OCI-LY7 (cell line): ENCODE data around the gene VSX2. TPM values are rescaled to one million over a fixed set of nuclear protein-coding genes. Genes with fewer than 3 reads are reported as not detected.

Experiments
- BruUV-seq: library from RNA; stranded (reverse); fragments of 400-500 nt; replicated peaks from 2 replicates; lab custom pipeline; 2021; lab: Mats Ljungman, UMichigan
- CTCF ChIA-PET: fragments of 300-600 bp; sonication (Branson Sonifier 250); formaldehyde crosslinking; loops from one replicate; lab custom pipeline; 2022; ENCODE audit warnings: antibody characterized with exemption; ENCODE audit not compliant: unreplicated experiment; lab: Charles Lee
- POLR2A ChIA-PET: fragments of 300-600 bp; sonication (Branson Sonifier 250); formaldehyde crosslinking; loops from one replicate; lab custom pipeline; 2022; ENCODE audit warnings: antibody characterized with exemption; lab: Charles Lee
- DNase-seq: peaks from one replicate; pipeline ENCODE4 v3.0.0-alpha.2; 2015; ENCODE audit warnings: low spot score
- H2AFZ ChIP-seq: fragments of 200-600 bp; sonication (generic), shearing (Covaris generic); 2 replicates; pipeline ENCODE4 v1.6.1; 2014; ENCODE audit warnings: mild to moderate bottlenecking, antibody characterized with exemption, low read length, moderate library complexity
- H3K27ac ChIP-seq: fragments of 200-600 bp; sonication (generic); 2 replicates; pipeline ENCODE4 v1.5.1; 2014; ENCODE audit warnings: mixed run types, low read depth, mild to moderate bottlenecking, moderate library complexity, low read length, inconsistent platforms; ENCODE audit not compliant: poor library complexity, severe bottlenecking
- H3K36me3 ChIP-seq: fragments of 200-600 bp; sonication (generic); 2 replicates; pipeline ENCODE4 v1.6.1; 2014; ENCODE audit warnings: mild to moderate bottlenecking, antibody characterized with exemption, low read length, moderate library complexity, mixed read lengths; ENCODE audit not compliant: insufficient read depth
- H3K4me1 ChIP-seq: fragments of 200-600 bp; sonication (generic); 2 replicates; pipeline ENCODE4 v1.5.1; 2014; ENCODE audit warnings: mild to moderate bottlenecking, low read length; ENCODE audit not compliant: insufficient read depth, poor library complexity, severe bottlenecking
- H3K4me2 ChIP-seq: fragments of 200-600 bp; sonication (generic); 2 replicates; pipeline ENCODE4 v1.6.1; 2014; ENCODE audit warnings: mild to moderate bottlenecking, low read length
- H3K4me3 ChIP-seq: fragments of 200-600 bp; sonication (generic); 2 replicates; pipeline ENCODE4 v1.5.1; 2014; ENCODE audit warnings: mild to moderate bottlenecking, low read depth, low read length; ENCODE audit not compliant: poor library complexity, severe bottlenecking
- H3K79me2 ChIP-seq: fragments of 200-600 bp; sonication (generic); 2 replicates; pipeline ENCODE4 v1.6.1; 2016; ENCODE audit warnings: low read depth, mild to moderate bottlenecking, low read length, moderate library complexity, mixed read lengths; ENCODE audit not compliant: insufficient read depth
- H3K9me2 ChIP-seq: fragments of 200-600 bp; sonication (generic); 2 replicates; pipeline ENCODE4 v1.6.1; 2016; ENCODE audit warnings: mild to moderate bottlenecking, low read length, mixed read lengths; ENCODE audit not compliant: insufficient read depth
- H3K9me3 ChIP-seq: fragments of 200-600 bp; sonication (generic); 2 replicates; pipeline ENCODE4 v1.6.1; 2014; ENCODE audit warnings: mild to moderate bottlenecking, mixed run types, low read length, mixed read lengths
- H4K20me1 ChIP-seq: fragments of 200-600 bp; sonication (generic); 2 replicates; pipeline ENCODE4 v1.6.1; 2014; ENCODE audit warnings: mild to moderate bottlenecking, antibody characterized with exemption, low read length, moderate library complexity, mixed read lengths; ENCODE audit not compliant: insufficient read depth
- CTCF ChIP-seq: fragments of 200-600 bp; sonication (generic); conservative IDR thresholded peaks from 2 replicates; pipeline ENCODE4 v1.5.1; 2014; ENCODE audit warnings: mild to moderate bottlenecking, antibody characterized with exemption, low read length, moderate library complexity, mixed read lengths
- EZH2phosphoT487 ChIP-seq: fragments of 200-600 bp; sonication (generic); IDR thresholded peaks from 2 replicates; pipeline ENCODE4 v1.6.1; 2018; ENCODE audit warnings: low read depth, borderline replicate concordance, mild to moderate bottlenecking, mixed run types, antibody characterized with exemption, low read length, moderate library complexity, mixed read lengths
- intact Hi-C: fragments of 100-400 bp; cut with micrococcal nuclease; formaldehyde crosslinking; loops from one replicate; pipeline ENCODE4 v1.10.0; 2022; ENCODE audit not compliant: unreplicated experiment
- total RNA-seq, 2 experiments: library from RNA; depleted of rRNA in 1 of 2; stranded (reverse); fragments of >200 nt in 1 of 2; shearing (Covaris generic) in 1 of 2; gene quantifications; 2 replicates each; pipeline ENCODE4 v1.2.3, GENCODE V29; 2014 to 2022

The VSX2 gene
- total RNA-seq, 2 experiments from 2014 or later: not detected

GRCh38 chr14:74290415-74290814 lies 51.2 kb downstream of the VSX2 start:
- Histone ChIP-seq H3K79me2 (no peaks in the 10 kb centered on the region), H3K4me3 (no peak overlapping the region), H3K27ac (no peak overlapping the region), H3K4me2 (no peak overlapping the region), H3K9me3 (no peaks in the 10 kb centered on the region), H3K4me1 (no peaks in the 10 kb centered on the region), H3K9me2 (no peaks in the 10 kb centered on the region), H2AFZ (no peak overlapping the region), H3K36me3 (peaks cover 56% of the 10 kb centered on the region; the same call in 1 of the 2 replicates), H4K20me1 (no peaks in the 10 kb centered on the region)
- no TSS peak for BruUV-seq
- ChIA-PET POLR2A (no interaction called here), CTCF (no interaction called here)
- peak; percentile 50 for DNase-seq
- intact Hi-C loops: no loop called here
- TF ChIP-seq CTCF (peak; percentile 70), EZH2phosphoT487 (no peak)

GRCh38 chr14:74292061-74292460 lies 52.8 kb downstream of the VSX2 start:
- H3K4me1 ChIP-seq: no peaks in the 10 kb centered on the region
- CTCF ChIA-PET: no interaction called here
- no TSS peak for BruUV-seq
- H3K79me2 ChIP-seq: no peaks in the 10 kb centered on the region
- no peak overlapping the region for H3K4me2 ChIP-seq
- H2AFZ ChIP-seq: no peak overlapping the region
- no peak for DNase-seq
- no peaks in the 10 kb centered on the region for H3K9me3 ChIP-seq
- peaks cover 58% of the 10 kb centered on the region for H3K36me3 ChIP-seq
- no peak for TF ChIP-seq CTCF
- TF ChIP-seq EZH2phosphoT487: no peak
- POLR2A ChIA-PET: interaction anchor here (0.6 kb wide), 1 partner anchor 60 kb away, joined by 12 read pairs; no protein-coding TSS in a partner anchor
- H3K9me2 ChIP-seq: no peaks in the 10 kb centered on the region
- H4K20me1 ChIP-seq: no peaks in the 10 kb centered on the region
- intact Hi-C loops: no loop called here
- no peak overlapping the region for H3K27ac ChIP-seq
- H3K4me3 ChIP-seq: no peak overlapping the region

GRCh38 chr14:74293606-74294005 lies 54.4 kb downstream of the VSX2 start:
- H3K9me3 ChIP-seq: no peaks in the 10 kb centered on the region
- no peaks in the 10 kb centered on the region for H4K20me1 ChIP-seq
- intact Hi-C loops: no loop called here
- H3K36me3 ChIP-seq: peaks cover 59% of the 10 kb centered on the region
- H3K4me3 ChIP-seq: no peak overlapping the region
- no peak overlapping the region for H3K4me2 ChIP-seq
- TF ChIP-seq EZH2phosphoT487 (no peak), CTCF (no peak)
- no peaks in the 10 kb centered on the region for H3K79me2 ChIP-seq
- no peaks in the 10 kb centered on the region for H3K9me2 ChIP-seq
- H3K4me1 ChIP-seq: no peaks in the 10 kb centered on the region
- POLR2A ChIA-PET: no interaction called here
- CTCF ChIA-PET: interaction anchor here (1.5 kb wide), 1 partner anchor 13 kb away, joined by 4 read pairs; no protein-coding TSS in a partner anchor
- H3K27ac ChIP-seq: no peak overlapping the region
- no peak overlapping the region for H2AFZ ChIP-seq
- BruUV-seq: no TSS peak
- no peak for DNase-seq
